Vein endothelial cell (primary cell): ENCODE data around the gene NFAM1. TPM values are rescaled to one million over a fixed set of nuclear protein-coding genes. Genes with fewer than 3 reads are reported as not detected.

Experiments
- total RNA-seq: library from RNA; depleted of rRNA; stranded (reverse); fragments of >200 nt; gene quantifications from 2 replicates; pipeline ENCODE4 v1.2.3, GENCODE V29; 2012

Gene NFAM1, protein sequence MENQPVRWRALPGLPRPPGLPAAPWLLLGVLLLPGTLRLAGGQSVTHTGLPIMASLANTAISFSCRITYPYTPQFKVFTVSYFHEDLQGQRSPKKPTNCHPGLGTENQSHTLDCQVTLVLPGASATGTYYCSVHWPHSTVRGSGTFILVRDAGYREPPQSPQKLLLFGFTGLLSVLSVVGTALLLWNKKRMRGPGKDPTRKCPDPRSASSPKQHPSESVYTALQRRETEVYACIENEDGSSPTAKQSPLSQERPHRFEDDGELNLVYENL
- not detected in 2 replicates for total RNA-seq

DNA sequence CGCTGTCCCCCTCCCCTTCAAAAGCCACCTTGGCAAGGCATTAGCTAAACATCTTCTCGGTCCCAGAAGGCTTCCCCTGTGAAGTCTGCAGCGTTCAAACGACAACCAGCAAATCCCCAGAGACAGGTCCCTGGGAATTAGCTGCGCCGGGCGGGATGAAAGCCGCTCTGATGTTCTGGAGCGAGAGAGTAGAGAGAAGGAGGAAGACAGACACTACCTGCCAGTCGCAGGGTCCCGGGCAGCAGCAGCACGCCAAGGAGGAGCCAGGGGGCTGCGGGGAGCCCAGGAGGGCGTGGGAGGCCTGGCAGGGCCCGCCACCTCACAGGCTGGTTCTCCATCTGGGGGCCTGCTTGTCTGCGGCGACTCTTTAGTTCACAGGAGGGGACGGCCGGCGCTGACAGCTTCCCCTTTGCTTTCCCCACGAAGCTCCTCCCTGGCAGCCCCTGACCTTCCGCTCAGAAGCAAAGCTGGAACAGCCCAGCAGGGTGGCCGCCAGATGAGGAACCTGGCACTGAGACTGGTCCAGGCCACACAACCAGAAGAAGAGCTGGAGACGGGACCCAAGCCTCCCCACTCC lies at the start of gene NFAM1:
NFAM1 (minus strand) TSS at position 384 of the 577 bp plus-strand sequence; CDS start at position 338, 46 bp downstream.

Other genes starting within 250 kb of the NFAM1 start
- gene TCF20, start 161.8 kb downstream of the NFAM1 start, total RNA-seq = 33.9 and 35.9 TPM in 2 replicates
- 33.3 and 45.3 TPM in 2 replicates for gene RRP7A, start 87.4 kb upstream of the NFAM1 start, total RNA-seq
- 1.6 and 3.3 TPM in 2 replicates for gene SERHL2, start 121.6 kb upstream of the NFAM1 start, total RNA-seq
- gene POLDIP3, start 182.5 kb upstream of the NFAM1 start, total RNA-seq = 26.5 and 28.4 TPM in 2 replicates
- 0.76 and 0.98 TPM in 2 replicates for gene ATP5MGL, start 208.2 kb upstream of the NFAM1 start, total RNA-seq
- gene CYB5R3, start 217.0 kb upstream of the NFAM1 start, total RNA-seq = 103 and 166 TPM in 2 replicates